IMR-90 (cell line): ENCODE measurements around the gene MT1E. TPM values are rescaled to one million over a fixed set of nuclear protein-coding genes. Genes with fewer than 3 reads are reported as not detected.

ENCODE experiments used
- ATAC-seq: fragments of 200-7000 bp; cut with Tn5 transposase; 2 replicates; pipeline ENCODE4 v1.9.1; 2020; ENCODE audit warnings: low read depth, mild to moderate bottlenecking, moderate library complexity
- BruUV-seq: library from RNA; stranded (reverse); fragments of 400-500 nt; replicated peaks from 2 replicates; lab custom pipeline; 2021; lab: Mats Ljungman, UMichigan
- CTCF ChIA-PET: fragments of 300-600 bp; formaldehyde crosslinking; extraction: SDS; loops from one replicate; lab custom pipeline; 2021; ENCODE audit warnings: antibody characterized with exemption; lab: Yijun Ruan, JAX
- POLR2A ChIA-PET: fragments of 300-600 bp; sonication (Branson Sonifier 250); formaldehyde crosslinking; loops from one replicate; lab custom pipeline; 2022; ENCODE audit warnings: antibody characterized with exemption; ENCODE audit not compliant: unreplicated experiment; lab: Charles Lee
- DNase-seq: peaks from one replicate; pipeline ENCODE4 v3.0.0; 2013
- H2AFZ ChIP-seq: replicated peaks from 2 replicates; pipeline ENCODE3; 2013; ENCODE audit warnings: low read length, mild to moderate bottlenecking; ENCODE audit not compliant: poor library complexity
- H2AK5ac ChIP-seq: 2 replicates; pipeline ENCODE4 v1.6.1; 2013; ENCODE audit warnings: low read depth, low read length, inconsistent platforms
- H2AK9ac ChIP-seq: replicated peaks from 2 replicates; pipeline ENCODE3; 2013; ENCODE audit warnings: mild to moderate bottlenecking, low read depth, low read length, moderate library complexity; ENCODE audit not compliant: poor library complexity
- H2BK120ac ChIP-seq: 2 replicates; pipeline ENCODE4 v1.6.1; 2013; ENCODE audit warnings: low read depth, low read length, inconsistent platforms
- H2BK15ac ChIP-seq: 3 replicates; pipeline ENCODE4 v1.6.1; 2013; ENCODE audit warnings: low read depth, low read length, inconsistent platforms
- H2BK20ac ChIP-seq: 2 replicates; pipeline ENCODE4 v1.6.1; 2013; ENCODE audit warnings: low read depth, mild to moderate bottlenecking, inconsistent platforms, low read length, moderate library complexity
- H2BK5ac ChIP-seq: 2 replicates; pipeline ENCODE4 v1.6.1; 2013; ENCODE audit warnings: mild to moderate bottlenecking, low read depth, low read length, inconsistent platforms; ENCODE audit not compliant: poor library complexity, severe bottlenecking
- H3K14ac ChIP-seq: replicated peaks from 2 replicates; pipeline ENCODE4 v1.6.1; 2013; ENCODE audit warnings: low read depth, low read length, inconsistent platforms
- H3K18ac ChIP-seq: 2 replicates; pipeline ENCODE4 v1.6.1; 2013; ENCODE audit warnings: low read depth, low read length, control low read depth
- H3K23ac ChIP-seq: 2 replicates; pipeline ENCODE4 v1.6.1; 2013; ENCODE audit warnings: low read depth, low read length, inconsistent platforms
- H3K27ac ChIP-seq: 2 replicates; pipeline ENCODE4 v1.5.1; 2013; ENCODE audit warnings: mild to moderate bottlenecking, control low read depth, low read length; ENCODE audit not compliant: insufficient read depth
- H3K27me3 ChIP-seq: 2 replicates; pipeline ENCODE4 v1.6.1; 2013; ENCODE audit warnings: low read length; ENCODE audit not compliant: control insufficient read depth, insufficient read depth
- H3K36me3 ChIP-seq: 2 replicates; pipeline ENCODE4 v1.6.1; 2013; ENCODE audit warnings: low read length, mixed read lengths; ENCODE audit not compliant: control insufficient read depth, insufficient read depth
- H3K4ac ChIP-seq: 2 replicates; pipeline ENCODE4 v1.6.1; 2013; ENCODE audit warnings: low read depth, low read length, inconsistent platforms
- H3K4me1 ChIP-seq: 2 replicates; pipeline ENCODE4 v1.6.1; 2013; ENCODE audit warnings: low read length, mixed read lengths; ENCODE audit not compliant: control insufficient read depth, insufficient read depth
- H3K4me2 ChIP-seq: 2 replicates; pipeline ENCODE4 v1.6.1; 2013; ENCODE audit warnings: low read depth, mild to moderate bottlenecking, control low read depth, low read length, moderate library complexity
- H3K4me3 ChIP-seq: 2 replicates; pipeline ENCODE4 v1.5.1; 2013; ENCODE audit warnings: low read depth, mild to moderate bottlenecking, control low read depth, low read length, moderate library complexity; ENCODE audit not compliant: insufficient read depth
- H3K56ac ChIP-seq: 2 replicates; pipeline ENCODE4 v1.6.1; 2013; ENCODE audit warnings: low read length, inconsistent platforms; ENCODE audit not compliant: insufficient read depth; ENCODE audit errors: extremely low read depth
- H3K79me1 ChIP-seq, 2 experiments: 2 replicates each; pipeline ENCODE4 v1.6.1; 2013; ENCODE audit warnings: low read length in 2 of 2, inconsistent platforms in 1 of 2, low read depth in 1 of 2
- H3K9ac ChIP-seq: 2 replicates; pipeline ENCODE4 v1.6.1; 2013; ENCODE audit warnings: low read depth, low read length, control low read depth
- H3K9me1 ChIP-seq: 2 replicates; pipeline ENCODE4 v1.6.1; 2013; ENCODE audit warnings: low read length, inconsistent platforms; ENCODE audit not compliant: insufficient read depth
- H3K9me3 ChIP-seq: 2 replicates; pipeline ENCODE4 v1.6.1; 2013; ENCODE audit warnings: low read length; ENCODE audit not compliant: control insufficient read depth, insufficient read depth
- H4K20me1 ChIP-seq: 2 replicates; pipeline ENCODE4 v1.6.1; 2013; ENCODE audit warnings: low read length, inconsistent platforms; ENCODE audit not compliant: insufficient read depth
- H4K5ac ChIP-seq: 2 replicates; pipeline ENCODE4 v1.6.1; 2013; ENCODE audit warnings: mild to moderate bottlenecking, low read depth, low read length, control low read depth
- H4K8ac ChIP-seq, 2 experiments: 2 replicates each; pipeline ENCODE4 v1.6.1; 2013; ENCODE audit warnings: low read depth in 2 of 2, low read length in 2 of 2, control low read depth in 1 of 2, inconsistent platforms in 1 of 2
- H4K91ac ChIP-seq: 2 replicates; pipeline ENCODE4 v1.6.1; 2013; ENCODE audit warnings: low read depth, low read length, inconsistent platforms; ENCODE audit not compliant: insufficient read depth
- BHLHE40 ChIP-seq: fragments of 150-350 bp; IDR thresholded peaks from 2 replicates; pipeline ENCODE4 v1.6.1; 2016; ENCODE audit warnings: mild to moderate bottlenecking, low read depth, low read length
- CEBPB ChIP-seq: IDR thresholded peaks from 2 replicates; pipeline ENCODE4 v1.6.1; 2012; ENCODE audit warnings: low read depth, low read length, improper control_type of control experiment
- CHD1 ChIP-seq: IDR thresholded peaks from 2 replicates; pipeline ENCODE4 v1.6.1; 2012; ENCODE audit warnings: low read depth, low read length, improper control_type of control experiment
- FOS ChIP-seq: fragments of 150-350 bp; IDR thresholded peaks from 2 replicates; pipeline ENCODE4 v1.6.1; 2016; ENCODE audit warnings: low read depth, low read length
- MAFK ChIP-seq: IDR thresholded peaks from 2 replicates; pipeline ENCODE4 v1.6.1; 2012; ENCODE audit warnings: low read depth, low read length, improper control_type of control experiment
- MAZ ChIP-seq: IDR thresholded peaks from 2 replicates; pipeline ENCODE4 v1.6.1; 2012; ENCODE audit warnings: low read depth, mild to moderate bottlenecking, low read length, improper control_type of control experiment, moderate library complexity, borderline replicate concordance
- MXI1 ChIP-seq: IDR thresholded peaks from 2 replicates; pipeline ENCODE4 v1.6.1; 2012; ENCODE audit warnings: low read depth, mild to moderate bottlenecking, low read length, moderate library complexity, borderline replicate concordance
- NFE2L2 ChIP-seq: fragments of 150-350 bp; IDR thresholded peaks from 2 replicates; pipeline ENCODE4 v1.6.1; 2016; ENCODE audit warnings: low read depth, mild to moderate bottlenecking, low read length
- POLR2A ChIP-seq: IDR thresholded peaks from 2 replicates; pipeline ENCODE4 v1.6.1; 2012; ENCODE audit warnings: mild to moderate bottlenecking, low read depth, low read length
- RFX5 ChIP-seq: IDR thresholded peaks from 2 replicates; pipeline ENCODE4 v1.8.0; 2012; ENCODE audit warnings: low read depth, mild to moderate bottlenecking, low read length, moderate library complexity
- SMC3 ChIP-seq: fragments of 150-350 bp; IDR thresholded peaks from 2 replicates; pipeline ENCODE4 v1.6.1; 2016; ENCODE audit warnings: low read depth, mild to moderate bottlenecking, antibody characterized with exemption, low read length, moderate library complexity
- WGBS, 2 experiments: methylation state at CpG; one replicate each; pipeline versions ENCODE4 v1.1.5 to v1.1.7; 2013; ENCODE audit warnings: missing lambda C conversion rate in 2 of 2; ENCODE audit not compliant: insufficient read length in 1 of 2; ENCODE audit errors: extremely low coverage in 2 of 2; 5-methylcytosine and 5-hydroxymethylcytosine counted together
- dilution Hi-C: fragments of 300-500 bp; cut with HindIII; formaldehyde crosslinking; loops from one replicate; pipeline ENCODE4 v1.14.3; 2018; ENCODE audit warnings: low sequenced_read_pairs; ENCODE audit not compliant: unreplicated experiment
- in situ Hi-C: fragments of 300-500 bp; cut with MboI; formaldehyde crosslinking; loops from 3 replicates; pipeline ENCODE4 v1.14.3; 2019; ENCODE audit warnings: low sequenced_read_pairs, inconsistent platforms, mixed read lengths
- intact Hi-C: fragments of 100-400 bp; cut with micrococcal nuclease; formaldehyde crosslinking; loops from 2 replicates; pipeline ENCODE4 v1.10.0; 2022
- polyA plus RNA-seq, 3 experiments: library from polyadenylated mRNA; depleted of rRNA; stranded (reverse); fragments of >200 nt; gene quantifications; 2 replicates each; pipeline ENCODE4 v1.2.3, GENCODE V29; 2012; ENCODE audit warnings: low replicate concordance in 1 of 3
- total RNA-seq: library from RNA; depleted of rRNA; stranded (reverse); fragments of >200 nt; gene quantifications from 2 replicates; pipeline ENCODE4 v1.2.3, GENCODE V29; 2012
- TF ChIP-seq, protein P1 (sequence below): fragments of 150-350 bp; IDR thresholded peaks from 2 replicates; pipeline ENCODE4 v1.6.1; 2016; ENCODE audit warnings: low read depth, mild to moderate bottlenecking, low read length, moderate library complexity, borderline replicate concordance
- TF ChIP-seq, protein P2 (sequence below): fragments of 150-350 bp; IDR thresholded peaks from 2 replicates; pipeline ENCODE4 v1.6.1; 2017; ENCODE audit warnings: mild to moderate bottlenecking, antibody characterized with exemption, low read length, low read depth

The MT1E gene
- total and polyA plus RNA-seq, 2 of the 4 experiments (the other 2 are of a cell fraction), result 137 to 821 TPM

DNA sequence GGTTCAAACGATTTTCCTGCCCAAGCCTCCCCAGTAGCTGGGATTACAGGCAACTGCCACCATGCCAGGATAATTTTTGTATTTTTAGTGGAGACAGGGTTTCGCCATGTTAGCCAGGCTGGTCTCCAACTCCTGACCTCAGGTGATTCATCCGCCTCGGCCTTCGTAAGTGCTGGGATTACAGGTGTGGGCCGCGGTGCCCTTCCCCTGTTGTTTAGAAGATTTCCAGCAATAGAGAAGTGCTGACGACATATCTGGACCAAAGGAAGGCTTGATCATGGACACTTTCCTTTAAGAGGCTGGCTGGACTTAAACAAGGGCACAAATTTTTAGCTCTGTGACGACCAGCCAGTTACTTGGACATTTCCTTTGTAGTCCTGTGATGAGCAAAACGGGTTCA is 5.6 kb downstream of the MT1E start:
- Histone ChIP-seq H2BK120ac (no peak overlapping the region), H2BK15ac (no peak overlapping the region), H3K4ac (no peak overlapping the region), H2BK5ac (no peak overlapping the region), H3K14ac (no peak overlapping the region), H2AK9ac (no peak overlapping the region), H2AK5ac (no peak overlapping the region), H3K27ac (no peak overlapping the region), H3K56ac (no peak overlapping the region), H3K4me3 (no peak overlapping the region), H3K9ac (no peak overlapping the region), H2BK20ac (no peak overlapping the region), H4K5ac (no peak overlapping the region), H3K36me3 (no peaks in the 10 kb centered on the region), H4K20me1 (no peaks in the 10 kb centered on the region), H3K18ac (no peak overlapping the region), H4K91ac (no peak overlapping the region), H3K9me3 (peaks cover 2% of the 10 kb centered on the region; the same call in 1 of the 2 replicates), H3K4me1 (peaks cover 7% of the 10 kb centered on the region), H2AFZ (no peak overlapping the region), H3K79me1 (peaks cover 0 to under 1% of the 10 kb centered on the region in 2 experiments; a peak in 1 of 4 replicates), H3K9me1 (no peaks in the 10 kb centered on the region), H3K27me3 (peaks cover 50% of the 10 kb centered on the region), H4K8ac (no peak overlapping the region), H3K23ac (no peak overlapping the region), H3K4me2 (no peak overlapping the region)
- dilution Hi-C loops, result no loop called here
- ATAC-seq (no peak), DNase-seq (no peak)
- in situ Hi-C loops, result no loop called here
- TF ChIP-seq MXI1 (no peak), BHLHE40 (no peak), FOS (no peak), RFX5 (no peak), MAZ (no peak), MAFK (no peak), CEBPB (no peak), NFE2L2 (no peak), POLR2A (no peak), SMC3 (no peak), CHD1 (no peak)
- TF ChIP-seq, protein P1, sequence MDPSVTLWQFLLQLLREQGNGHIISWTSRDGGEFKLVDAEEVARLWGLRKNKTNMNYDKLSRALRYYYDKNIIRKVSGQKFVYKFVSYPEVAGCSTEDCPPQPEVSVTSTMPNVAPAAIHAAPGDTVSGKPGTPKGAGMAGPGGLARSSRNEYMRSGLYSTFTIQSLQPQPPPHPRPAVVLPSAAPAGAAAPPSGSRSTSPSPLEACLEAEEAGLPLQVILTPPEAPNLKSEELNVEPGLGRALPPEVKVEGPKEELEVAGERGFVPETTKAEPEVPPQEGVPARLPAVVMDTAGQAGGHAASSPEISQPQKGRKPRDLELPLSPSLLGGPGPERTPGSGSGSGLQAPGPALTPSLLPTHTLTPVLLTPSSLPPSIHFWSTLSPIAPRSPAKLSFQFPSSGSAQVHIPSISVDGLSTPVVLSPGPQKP, result no peak
- TF ChIP-seq, protein P2, sequence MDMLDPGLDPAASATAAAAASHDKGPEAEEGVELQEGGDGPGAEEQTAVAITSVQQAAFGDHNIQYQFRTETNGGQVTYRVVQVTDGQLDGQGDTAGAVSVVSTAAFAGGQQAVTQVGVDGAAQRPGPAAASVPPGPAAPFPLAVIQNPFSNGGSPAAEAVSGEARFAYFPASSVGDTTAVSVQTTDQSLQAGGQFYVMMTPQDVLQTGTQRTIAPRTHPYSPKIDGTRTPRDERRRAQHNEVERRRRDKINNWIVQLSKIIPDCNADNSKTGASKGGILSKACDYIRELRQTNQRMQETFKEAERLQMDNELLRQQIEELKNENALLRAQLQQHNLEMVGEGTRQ, result no peak
- ChIA-PET POLR2A (no interaction called here), CTCF (no interaction called here)
- BruUV-seq, result no TSS peak
- 91% methylated on average over 4 of the region's 10 CpGs; no CpG with 5 or more reads in 1 of the 2 experiments for whole genome bisulfite sequencing, 2 experiments
- intact Hi-C loops, result no loop called here
